NCI-H187 treated with DMSO at 0.1 percent for 48 hours (cell line): ENCODE measurements around the gene TMEM217.
A peak's percentile ranks its signal among the peaks of the same experiment; 100 is the strongest.

Source experiments
- DNase-seq: peaks from one replicate; lab custom pipeline; 2025; lab: John Stamatoyannopoulos, UW

TMEM217 gene

GRCh38 chr6:37279366-37280134 is 21.6 kb upstream of the TMEM217 start:
- no peak for DNase-seq

GRCh38 chr6:37277001-37277409 is 19.1 kb upstream of the TMEM217 start:
- no peak for DNase-seq

GRCh38 chr6:37275350-37275749 is 17.4 kb upstream of the TMEM217 start:
- no peak for DNase-seq

- no peak for DNase-seq
Observed at GRCh38 chr6:37273690-37274089, 15.7 kb upstream of the TMEM217 start.

- DNase-seq, result no peak
Observed at GRCh38 chr6:37272834-37273566, 15.1 kb upstream of the TMEM217 start.

- no peak for DNase-seq
Observed at GRCh38 chr6:37269105-37269504, 11.2 kb upstream of the TMEM217 start.

GRCh38 chr6:37265860-37266259 is 7.9 kb upstream of the TMEM217 start:
- no peak for DNase-seq

GRCh38 chr6:37265001-37265400 is 7.1 kb upstream of the TMEM217 start:
- no peak for DNase-seq

- DNase-seq, result no peak
Observed at GRCh38 chr6:37262446-37263026, 4.6 kb upstream of the TMEM217 start.

GRCh38 chr6:37261198-37261597 is 3.3 kb upstream of the TMEM217 start:
- no peak for DNase-seq

GRCh38 chr6:37260444-37260843 is 2.5 kb upstream of the TMEM217 start:
- no peak for DNase-seq

- DNase-seq, result no peak
Observed at GRCh38 chr6:37260040-37260439, 2.1 kb upstream of the TMEM217 start.

GRCh38 chr6:37259191-37259590 is 1.2 kb upstream of the TMEM217 start:
- DNase-seq, result no peak

GRCh38 chr6:37258405-37259105 is 611 bp upstream of the TMEM217 start:
- no peak for DNase-seq

- DNase-seq, result no peak
Observed at GRCh38 chr6:37257320-37257633, 667 bp downstream of the TMEM217 start.

GRCh38 chr6:37256692-37257319 is 1.1 kb downstream of the TMEM217 start:
- DNase-seq, result no peak

- DNase-seq, result no peak
Observed at GRCh38 chr6:37254881-37255280, 3.1 kb downstream of the TMEM217 start.

GRCh38 chr6:37253486-37254007 is 4.4 kb downstream of the TMEM217 start:
- DNase-seq, result no peak

- no peak for DNase-seq
Observed at GRCh38 chr6:37251211-37251780, 6.6 kb downstream of the TMEM217 start.

- peak; percentile 12 for DNase-seq
Observed at GRCh38 chr6:37244430-37245310, 13.3 kb downstream of the TMEM217 start.
